ENCODE measurements around the gene COL1A2. TPM values are rescaled to one million over a fixed set of nuclear protein-coding genes. Genes with fewer than 3 reads are reported as not detected.

COL1A2 gene
- total RNA-seq, 4 donors from 2014 or later: 47.0 to 499 (median 75.9) TPM

- in situ Hi-C loops (cut with MboI; ENCODE audit: low pct_ligation_motif_present in 1 of 4, low pct_unique_long_range_greater_than_20kb in 1 of 4, low sequenced_read_pairs in 3 of 4): no loop called here
These were observed 41.4 kb downstream of the COL1A2 start for GRCh38 chr7:94436018-94436604.

GRCh38 chr7:94436700-94437099 lies 42.0 kb downstream of the COL1A2 start:
- Histone ChIP-seq H3K4me1 (peaks cover 0 to 17% (median 12%) of the 10 kb centered on the region in 4 donors), H3K27ac (no peak overlapping the region), H3K36me3 (no peaks in the 10 kb centered on the region), H3K27me3 (no peaks in the 10 kb centered on the region), H3K9me3 (no peaks in the 10 kb centered on the region), H3K4me3 (no peak overlapping the region)
- WGBS, 2 donors (ENCODE audit: low coverage in 1 of 2): 89 to 91% methylated on average over 4 of the region's 4 CpGs
- intact Hi-C loops (cut with DNase I; ENCODE audit: low total_unique reads) (loop anchor here (2.0 kb wide), 1 partner anchor 148 kb away; no protein-coding TSS in a partner anchor), in situ Hi-C loops (cut with MboI; ENCODE audit: low pct_ligation_motif_present in 1 of 4, low pct_unique_long_range_greater_than_20kb in 1 of 4, low sequenced_read_pairs in 3 of 4) (no loop called here)
- TF ChIP-seq POLR2A (IDR thresholded peaks at IDR 0.05) (no peak), POLR2AphosphoS5 (IDR thresholded peaks at IDR 0.05) (no peak), EP300 (IDR thresholded peaks at IDR 0.05; ENCODE audit: low read depth) (no peak), CTCF (IDR thresholded peaks at IDR 0.05) (no peak)
- DNase-seq: no peak

More at GRCh38 chr7:94436018-94436604, 41.4 kb downstream of the COL1A2 start:
- Histone ChIP-seq H3K4me3 (no peak overlapping the region), H3K9me3 (no peaks in the 10 kb centered on the region), H3K27me3 (no peaks in the 10 kb centered on the region), H3K4me1 (peaks cover 0 to 17% (median 12%) of the 10 kb centered on the region in 4 donors), H3K36me3 (no peaks in the 10 kb centered on the region), H3K27ac (no peak overlapping the region)
- WGBS, 2 donors (ENCODE audit: low coverage in 1 of 2): 19% methylated on average over 6 of the region's 6 CpGs
- TF ChIP-seq EP300 (IDR thresholded peaks at IDR 0.05; ENCODE audit: low read depth) (no peak), POLR2AphosphoS5 (IDR thresholded peaks at IDR 0.05) (no peak), POLR2A (IDR thresholded peaks at IDR 0.05) (no peak), CTCF (IDR thresholded peaks at IDR 0.05) (peak; percentile 65 to 87 (median 77))
- peak; percentile 65 for DNase-seq
- intact Hi-C loops (cut with DNase I; ENCODE audit: low total_unique reads): loop anchor here (2.0 kb wide), 1 partner anchor 147 kb away; no protein-coding TSS in a partner anchor

GRCh38 chr7:94439893-94440381 lies 45.2 kb downstream of the COL1A2 start:
- no peak for DNase-seq
- H3K27me3 ChIP-seq: no peaks in the 10 kb centered on the region
- peaks cover 0 to 17% (median 12%) of the 10 kb centered on the region in 4 donors for H3K4me1 ChIP-seq
- H3K27ac ChIP-seq: peak overlapping the region in 2 of 4 donors; percentile 37 to 51
- in situ Hi-C loops (cut with MboI; ENCODE audit: low pct_ligation_motif_present in 1 of 4, low pct_unique_long_range_greater_than_20kb in 1 of 4, low sequenced_read_pairs in 3 of 4): no loop called here
- H3K36me3 ChIP-seq: no peaks in the 10 kb centered on the region
- intact Hi-C loops (cut with DNase I; ENCODE audit: low total_unique reads): no loop called here
- H3K9me3 ChIP-seq: no peaks in the 10 kb centered on the region
- no peak overlapping the region for H3K4me3 ChIP-seq
- TF ChIP-seq POLR2A (IDR thresholded peaks at IDR 0.05) (no peak), EP300 (IDR thresholded peaks at IDR 0.05; ENCODE audit: low read depth) (no peak), CTCF (IDR thresholded peaks at IDR 0.05) (no peak), POLR2AphosphoS5 (IDR thresholded peaks at IDR 0.05) (no peak)
- 33 to 68% methylated on average over 1 to 3 of the region's 3 CpGs for WGBS, 2 donors (ENCODE audit: low coverage in 1 of 2)

- H3K4me1 ChIP-seq: peaks cover 0 to 17% (median 12%) of the 10 kb centered on the region in 4 donors
- peak overlapping the region; percentile 3 to 51 (median 36) for H3K27ac ChIP-seq
- DNase-seq: peak; percentile 55
- in situ Hi-C loops (cut with MboI; ENCODE audit: low pct_ligation_motif_present in 1 of 4, low pct_unique_long_range_greater_than_20kb in 1 of 4, low sequenced_read_pairs in 3 of 4): no loop called here
- no peaks in the 10 kb centered on the region for H3K9me3 ChIP-seq
- intact Hi-C loops (cut with DNase I; ENCODE audit: low total_unique reads): no loop called here
- H3K27me3 ChIP-seq: no peaks in the 10 kb centered on the region
- H3K36me3 ChIP-seq: no peaks in the 10 kb centered on the region
- TF ChIP-seq POLR2AphosphoS5 (IDR thresholded peaks at IDR 0.05) (no peak), EP300 (IDR thresholded peaks at IDR 0.05; ENCODE audit: low read depth) (no peak), CTCF (IDR thresholded peaks at IDR 0.05) (no peak)
- 45 to 61% methylated on average over 3 to 7 of the region's 7 CpGs for WGBS, 2 donors (ENCODE audit: low coverage in 1 of 2)
- no peak overlapping the region for H3K4me3 ChIP-seq
These were observed 45.9 kb downstream of the COL1A2 start for GRCh38 chr7:94440451-94441039.

Measured in transverse colon (tissue), 4 donors.